Measurements from ENCODE around the gene NOSIP.

Gene NOSIP

GRCh38 chr19:49594157-49594992, 14.0 kb upstream of the NOSIP start:
- no peak for DNase-seq

GRCh38 chr19:49593233-49594113, 13.1 kb upstream of the NOSIP start:
- peak; percentile 88 for DNase-seq

GRCh38 chr19:49592486-49593232, 12.3 kb upstream of the NOSIP start:
- DNase-seq: no peak

DNA sequence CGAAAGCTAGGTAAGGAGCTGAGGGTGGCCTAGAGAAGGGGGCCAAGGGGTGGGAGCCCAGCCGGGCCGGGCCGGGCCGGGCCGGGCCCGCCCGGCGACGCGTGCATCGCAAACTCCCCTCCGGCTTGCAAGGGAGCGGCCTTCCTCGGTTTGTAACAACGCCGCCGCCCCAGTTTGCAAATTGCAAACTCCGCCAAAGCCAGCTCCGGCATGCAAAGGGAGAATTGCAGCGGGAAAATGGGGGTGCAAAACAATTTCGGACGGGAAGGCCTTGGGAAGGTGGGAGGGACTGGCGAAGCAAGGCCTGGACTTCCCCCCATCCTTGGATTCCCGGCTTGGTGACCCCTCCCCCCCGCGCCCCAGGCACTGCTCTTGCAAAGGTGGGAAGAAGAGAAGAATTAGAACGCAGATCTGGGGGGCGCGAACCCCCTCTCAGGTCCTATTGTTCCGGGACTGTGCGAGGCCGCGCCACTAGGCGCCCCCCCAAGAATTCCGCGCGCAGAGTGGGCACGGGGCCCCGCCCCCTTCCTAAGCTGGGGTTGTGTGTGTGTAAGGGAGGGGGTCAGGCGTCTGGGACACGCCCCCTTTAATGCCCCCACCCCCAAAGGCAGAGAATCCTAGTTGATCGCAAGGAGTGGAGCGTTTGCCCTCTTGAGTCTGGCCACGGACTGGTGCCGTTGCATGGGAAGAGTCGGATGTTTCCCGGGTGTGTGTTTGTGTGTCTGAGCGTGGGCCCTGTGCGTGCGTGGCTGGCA, 11.6 kb upstream of the NOSIP start:
- DNase-seq: peak; percentile 63

- peak; percentile 72 for DNase-seq
Measured at GRCh38 chr19:49590971-49591730, 10.8 kb upstream of the NOSIP start, which contains the start of gene PRR12. TSS of gene PRR12 (plus strand) at chr19:49591182. CDS start at chr19:49591655, 473 bp downstream.

GRCh38 chr19:49590071-49590970, 10.0 kb upstream of the NOSIP start:
- peak; percentile 97 for DNase-seq

GRCh38 chr19:49589502-49589905, 9.1 kb upstream of the NOSIP start:
- no peak for DNase-seq

- DNase-seq: no peak
Measured at GRCh38 chr19:49588365-49589122, 8.2 kb upstream of the NOSIP start.

DNA sequence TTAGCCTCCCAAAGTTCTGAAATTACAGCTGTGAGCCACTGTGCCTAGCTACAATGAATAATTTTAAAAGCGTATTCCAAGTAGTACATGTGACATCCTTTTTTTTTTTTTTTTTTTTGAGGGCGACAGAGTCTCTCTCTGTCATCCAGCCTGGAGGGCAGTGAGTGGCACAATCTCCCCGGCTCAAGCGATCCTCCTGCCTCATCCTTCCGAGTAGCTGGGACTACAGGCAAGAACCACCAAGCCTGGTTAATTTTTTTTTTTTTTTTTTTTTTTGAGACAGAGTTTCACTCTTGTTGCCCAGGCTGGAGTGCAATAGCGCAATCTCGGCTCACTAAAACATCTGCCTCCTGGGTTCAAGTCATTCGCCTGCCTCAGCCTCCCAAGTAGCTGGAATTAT, 6.9 kb upstream of the NOSIP start:
- DNase-seq: no peak

GRCh38 chr19:49585023-49585422, 4.7 kb upstream of the NOSIP start:
- DNase-seq: peak; percentile 37

DNA sequence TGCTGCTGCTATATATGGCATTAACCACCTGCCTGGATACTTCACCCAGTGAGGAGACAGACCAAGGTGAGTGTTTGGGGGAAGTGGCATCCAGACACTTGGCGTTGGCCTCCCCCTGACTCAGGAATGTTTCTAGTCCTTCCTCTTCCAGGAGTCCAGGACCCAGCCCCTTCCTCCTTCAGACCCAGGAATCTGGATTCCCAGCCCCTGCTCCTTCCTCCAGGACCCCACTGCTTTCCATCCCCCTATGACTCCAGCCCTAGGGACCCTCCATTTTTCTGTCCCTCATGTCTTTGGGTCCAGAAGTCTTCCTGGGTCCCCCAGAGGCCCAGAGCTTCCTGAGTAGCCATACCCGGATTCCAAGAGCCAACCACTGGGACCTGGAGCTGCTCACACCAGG, 2.9 kb upstream of the NOSIP start:
- DNase-seq: no peak

DNA sequence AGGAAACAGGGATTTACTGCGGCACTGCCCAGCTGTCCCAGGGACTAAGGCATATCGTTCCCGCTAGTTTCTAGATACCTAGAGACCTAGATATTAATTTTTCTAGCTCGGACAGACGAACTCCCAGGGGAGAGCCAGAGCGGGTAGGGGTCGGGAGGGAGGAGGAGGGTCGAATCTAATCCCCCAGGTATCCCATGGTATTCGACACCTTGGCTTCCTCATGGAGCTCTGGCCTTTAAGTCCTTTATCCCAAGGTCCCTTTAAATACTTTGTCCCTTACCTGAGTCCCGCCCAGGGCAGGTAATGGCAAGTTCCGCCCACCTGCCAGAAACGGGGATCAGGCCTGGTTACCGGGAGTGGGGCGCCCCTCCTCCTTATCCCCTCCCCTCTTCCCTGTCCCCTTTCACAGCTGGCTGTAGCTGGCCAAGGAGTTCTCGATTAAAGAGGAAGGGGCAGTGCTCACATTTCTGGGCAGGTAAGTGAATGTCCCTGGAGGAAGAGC, 702 bp upstream of the NOSIP start, which contains the start of gene PRRG2:
TSS of gene PRRG2 (plus strand) at position 310 of the 502 bp plus-strand sequence. CDS start 1,904 bp downstream, outside the sequence.
- peak; percentile 47 for DNase-seq

- DNase-seq: no peak
Measured at GRCh38 chr19:49579947-49580263, 451 bp downstream of the NOSIP start.

DNA sequence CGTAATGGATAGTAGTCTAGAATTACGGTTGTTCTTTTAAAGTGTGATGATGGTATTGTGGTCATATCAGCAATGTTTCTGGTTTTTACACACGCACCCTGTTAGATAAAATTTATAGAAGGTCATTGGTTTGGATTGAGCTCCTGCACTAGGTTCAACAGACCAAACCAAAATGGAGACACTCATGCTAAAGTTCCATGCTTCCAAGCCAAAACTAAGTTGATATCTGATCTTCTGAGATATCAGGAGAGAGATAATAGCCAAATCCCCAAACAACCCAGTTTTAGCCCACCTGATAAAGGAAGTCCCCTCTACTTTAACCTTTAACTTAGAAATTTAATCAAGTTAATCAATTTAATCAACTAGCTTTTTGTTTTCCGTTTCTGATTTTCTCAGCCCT, 1.2 kb downstream of the NOSIP start:
- no peak for DNase-seq

DNA sequence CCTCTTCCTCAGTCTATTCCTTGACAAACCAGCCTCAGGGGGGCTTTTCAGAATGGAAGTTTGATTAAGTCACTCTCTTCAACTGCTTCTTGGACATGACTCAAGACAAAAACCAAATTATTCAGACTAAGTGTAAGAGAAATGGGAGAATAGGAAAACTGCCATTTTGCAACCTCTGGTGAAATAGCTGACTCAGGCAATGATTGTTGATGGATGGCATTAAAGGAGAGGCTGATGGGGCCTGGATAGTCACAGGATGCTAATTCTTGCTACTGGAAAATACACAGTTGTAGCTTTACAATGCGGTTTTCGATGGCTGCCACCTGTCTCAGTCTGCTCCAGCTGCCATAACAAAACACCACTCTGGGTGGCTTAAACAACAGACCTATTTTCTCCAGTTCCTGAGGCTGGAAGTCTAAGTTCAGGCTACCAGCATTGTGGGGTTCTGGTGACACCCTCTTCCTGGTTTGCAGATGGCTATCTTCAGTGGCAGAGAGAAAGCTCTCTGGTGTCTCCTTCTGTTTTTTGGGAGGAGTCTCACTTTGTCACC, 6.1 kb downstream of the NOSIP start:
- DNase-seq: no peak

- no peak for DNase-seq
Measured at GRCh38 chr19:49573425-49573824, 6.9 kb downstream of the NOSIP start.

- DNase-seq: no peak
Measured at GRCh38 chr19:49573009-49573408, 7.3 kb downstream of the NOSIP start.

GRCh38 chr19:49570997-49571676, 9.2 kb downstream of the NOSIP start:
- peak; percentile 18 for DNase-seq
